Activated effector memory CD4-positive, alpha-beta T cell treated with Interleukin-2 at 50 U/mL for 16 hours (primary cell): ENCODE measurements around the gene CBX1.
"Not testable (repeated sequence)": the region's sequence is repeated elsewhere in the genome, so short reads cannot be mapped to it uniquely, and the experiment has no call there.

Experiments
- DNase-seq: peaks from one replicate; pipeline ENCODE4 v3.0.0-alpha.2; 2020

The CBX1 gene

DNA sequence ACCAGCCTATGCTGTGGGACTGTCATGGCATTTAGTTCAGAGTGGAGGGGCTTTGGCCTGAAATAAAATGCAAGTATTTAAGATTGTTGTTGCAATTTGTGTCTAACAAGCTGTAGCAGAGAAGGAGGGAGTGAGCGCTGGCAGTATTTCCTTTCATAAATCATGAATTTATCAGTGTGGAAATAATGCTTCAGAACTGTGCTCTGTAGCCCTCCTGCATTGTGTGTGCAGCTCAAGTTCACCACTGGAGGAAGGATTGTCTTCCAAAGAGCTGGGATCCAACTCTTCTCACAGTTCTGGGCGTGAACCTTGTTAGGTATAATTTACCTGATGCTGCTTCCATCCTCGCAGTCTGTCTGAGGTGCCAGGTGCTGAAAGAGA, 21.4 kb upstream of the CBX1 start:
- DNase-seq = no peak

DNA sequence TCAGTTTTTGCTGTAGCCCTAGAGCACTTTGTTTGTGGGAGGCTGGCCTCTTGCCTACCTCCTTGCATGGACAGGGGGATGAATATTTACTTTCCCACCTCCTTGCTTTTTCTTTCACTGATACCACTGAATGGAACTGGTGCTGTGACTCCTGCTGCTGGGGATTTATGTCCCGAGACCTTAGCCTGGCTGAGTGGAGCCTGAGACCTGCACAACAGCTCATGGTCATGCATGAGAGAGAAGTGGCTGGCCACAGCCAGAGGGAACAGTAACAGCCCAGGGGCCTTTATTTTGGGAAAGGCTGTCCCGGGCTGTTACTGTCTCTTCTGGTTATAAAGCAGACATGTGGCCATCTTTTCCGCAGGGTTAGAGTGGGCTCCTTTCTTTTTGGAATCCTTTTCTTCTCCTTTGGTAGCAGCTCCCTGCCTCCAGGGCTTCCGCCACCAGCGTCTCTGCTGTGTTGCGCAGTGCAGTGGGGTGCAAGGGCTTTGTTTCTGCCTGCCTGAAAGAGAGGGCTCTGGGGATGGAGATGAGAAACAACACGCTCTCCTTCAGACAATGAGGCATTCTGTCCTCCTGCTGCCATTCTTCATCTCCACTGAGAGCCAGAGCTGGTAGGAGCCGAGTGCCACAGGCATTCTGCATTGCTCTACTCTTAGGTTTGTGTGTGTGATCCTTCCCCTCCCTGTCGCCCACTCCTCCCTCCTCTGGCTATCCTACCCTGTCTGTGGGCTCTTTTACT, 20.8 kb upstream of the CBX1 start:
- DNase-seq = no peak

GRCh38 chr17:48113201-48113676, 12.0 kb upstream of the CBX1 start:
- DNase-seq = peak; percentile 46

GRCh38 chr17:48111937-48112241, 10.6 kb upstream of the CBX1 start:
- DNase-seq = no peak

DNA sequence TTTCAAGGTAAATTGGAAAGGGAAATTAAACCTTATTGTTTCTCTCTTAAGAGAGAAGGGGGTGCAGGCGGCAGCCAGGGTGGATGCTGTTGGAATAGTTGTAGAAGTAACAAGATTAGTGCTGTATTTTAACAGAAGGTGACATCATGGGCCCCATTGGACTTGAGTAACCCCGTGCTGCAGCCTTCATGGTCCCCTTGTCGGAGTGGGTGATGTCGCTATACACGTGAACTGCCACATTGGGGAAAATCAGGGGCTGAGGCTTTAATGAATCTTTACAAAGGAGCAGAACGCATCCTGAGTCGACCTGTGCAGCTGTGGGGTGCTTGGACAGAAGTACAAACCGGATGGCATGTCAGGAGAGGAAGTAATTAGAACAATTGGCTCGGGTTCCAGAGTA, 9.5 kb upstream of the CBX1 start:
- DNase-seq = no peak

DNA sequence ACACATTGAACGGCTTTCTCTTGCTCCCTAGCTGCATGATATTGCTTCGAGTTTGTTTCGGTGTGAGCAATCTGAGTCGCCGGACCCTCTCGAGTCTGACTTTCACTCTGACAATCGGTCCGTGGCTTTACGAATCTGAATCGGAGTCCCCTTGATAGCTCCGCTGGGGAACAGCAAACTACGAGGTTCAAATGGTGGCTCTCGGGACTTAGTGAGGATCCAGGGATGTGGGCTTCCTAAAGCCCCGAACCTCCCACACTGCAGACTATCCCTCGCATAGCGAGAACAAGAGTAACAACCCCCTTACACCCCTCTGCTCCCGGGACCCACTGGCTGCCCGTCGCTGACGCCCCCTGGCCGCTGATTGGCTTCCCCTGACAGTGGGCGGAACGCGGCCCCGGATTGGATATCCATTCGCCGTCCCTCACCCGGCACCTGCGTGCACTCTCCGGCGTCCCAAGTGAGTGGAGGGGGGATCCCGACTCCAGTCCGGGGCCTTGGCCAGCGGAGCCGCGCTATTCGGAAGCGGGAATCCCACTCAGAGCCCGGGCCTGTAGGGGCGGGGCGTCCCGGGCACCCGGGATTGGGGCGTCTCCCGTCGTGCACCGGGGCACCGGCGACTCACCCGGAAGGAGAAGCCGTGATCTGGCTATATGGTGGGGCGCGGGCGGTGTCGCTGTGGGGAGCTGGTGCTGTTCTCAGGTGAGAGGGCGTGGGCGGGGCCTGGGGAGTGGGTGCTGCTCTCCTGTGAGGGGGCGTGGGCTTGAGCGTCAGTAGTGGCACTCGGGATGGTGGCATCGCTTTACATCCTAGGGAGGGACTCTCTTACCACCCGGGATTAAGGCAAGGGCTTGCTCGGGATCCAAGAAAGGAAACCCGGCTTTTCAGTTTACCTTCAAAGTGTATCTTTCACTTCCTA, 6.1 kb upstream of the CBX1 start, which contains the start of gene SNX11:
Gene SNX11 (plus strand): TSS at position 630 of the 919 bp plus-strand sequence. CDS start 4,278 bp downstream, outside the sequence.
- peak; percentile 87 for DNase-seq

DNA sequence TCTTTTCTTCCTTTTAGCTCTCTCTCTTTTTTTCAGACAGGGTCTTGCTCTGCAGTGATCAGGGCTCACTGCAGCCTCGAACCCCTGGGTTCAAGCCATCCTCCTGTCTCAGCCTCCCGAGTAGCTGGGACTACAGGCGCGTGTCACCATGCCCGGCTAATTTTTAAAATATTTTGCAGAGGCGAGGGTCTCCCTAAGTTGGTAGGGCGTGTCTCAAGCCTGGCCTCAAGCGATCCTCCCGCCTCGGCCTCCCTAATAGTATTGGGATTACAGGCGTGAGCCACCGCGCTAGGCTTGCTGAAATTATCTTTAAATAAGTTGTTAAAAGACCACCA, 5.5 kb upstream of the CBX1 start:
- no peak for DNase-seq

GRCh38 chr17:48104440-48104839, 3.2 kb upstream of the CBX1 start:
- DNase-seq = no peak

DNA sequence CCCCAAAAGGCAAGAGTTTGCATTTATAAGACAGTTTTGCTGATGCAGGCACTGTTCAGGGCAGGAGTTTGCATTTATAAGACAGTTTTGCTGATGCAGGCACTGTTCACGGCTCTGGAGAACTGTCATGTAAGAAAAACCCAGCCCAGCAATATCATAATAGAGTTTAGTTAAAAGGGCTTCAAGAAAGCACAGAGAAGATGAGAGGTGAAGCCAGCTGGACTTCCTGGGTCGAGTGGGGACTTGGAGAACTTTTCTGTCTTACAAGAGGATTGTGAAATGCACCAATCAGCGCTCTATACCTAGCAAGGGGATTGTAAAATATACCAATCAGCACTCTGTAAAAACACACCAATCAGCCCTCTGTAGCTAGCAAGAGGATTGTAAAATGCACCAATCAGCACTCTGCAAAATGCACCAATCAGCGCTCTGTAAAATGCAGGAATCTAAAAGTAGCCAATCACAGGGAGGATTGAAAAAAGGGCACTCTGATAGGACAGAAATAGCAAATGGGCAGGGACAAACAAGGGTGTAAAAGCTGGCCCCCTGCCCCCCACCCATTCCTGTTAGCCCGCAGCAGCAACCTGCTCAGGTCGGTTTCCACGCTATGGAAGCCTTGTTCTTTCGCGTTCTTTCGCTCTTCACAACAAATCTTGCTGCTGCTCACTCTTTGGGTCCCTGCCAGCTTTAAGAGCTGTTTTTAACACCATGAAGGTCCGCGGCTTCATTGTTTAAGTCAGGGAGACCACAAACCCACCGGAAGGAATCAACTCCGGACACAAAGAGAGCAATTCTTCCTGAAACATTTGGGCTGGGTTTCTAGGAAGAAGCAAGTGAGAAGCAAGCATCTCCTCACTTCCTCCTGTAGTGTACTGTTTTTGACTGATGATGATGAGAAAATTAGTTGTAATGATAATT, 1.8 kb upstream of the CBX1 start:
- DNase-seq = no peak

DNA sequence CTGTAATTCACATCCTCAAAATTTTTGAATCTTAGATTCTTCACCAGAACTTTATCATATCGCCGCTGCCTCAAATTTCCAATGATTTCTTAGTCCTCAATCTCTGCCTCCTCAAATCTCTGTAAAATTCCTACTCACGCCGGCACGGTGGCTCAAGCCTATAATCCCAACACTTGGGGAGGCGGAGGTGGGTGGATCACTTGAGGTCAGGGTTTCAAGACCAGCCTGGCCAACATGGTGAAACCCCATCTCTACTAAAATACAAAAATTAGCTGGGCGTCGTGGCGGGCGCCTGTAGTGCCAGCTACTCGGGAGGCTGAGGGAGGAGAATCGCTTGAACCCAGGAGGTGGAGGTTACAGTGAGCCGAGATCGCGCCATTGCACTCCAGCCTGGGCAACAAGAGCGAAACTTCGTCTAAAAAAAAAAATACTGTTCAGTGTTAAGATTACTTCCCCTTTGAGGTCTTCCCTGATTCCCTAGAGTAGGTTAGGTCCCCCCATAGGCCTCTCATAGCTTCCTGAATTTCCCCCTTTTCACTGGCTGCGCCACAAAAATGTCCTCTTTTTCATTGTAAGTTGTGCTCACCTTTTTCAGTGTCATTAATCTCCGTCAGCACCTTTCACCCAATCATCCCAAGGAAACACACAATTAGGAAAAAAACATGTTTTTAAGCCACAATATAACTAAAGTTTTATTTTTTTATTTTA, 919 bp upstream of the CBX1 start:
- no peak for DNase-seq

DNA sequence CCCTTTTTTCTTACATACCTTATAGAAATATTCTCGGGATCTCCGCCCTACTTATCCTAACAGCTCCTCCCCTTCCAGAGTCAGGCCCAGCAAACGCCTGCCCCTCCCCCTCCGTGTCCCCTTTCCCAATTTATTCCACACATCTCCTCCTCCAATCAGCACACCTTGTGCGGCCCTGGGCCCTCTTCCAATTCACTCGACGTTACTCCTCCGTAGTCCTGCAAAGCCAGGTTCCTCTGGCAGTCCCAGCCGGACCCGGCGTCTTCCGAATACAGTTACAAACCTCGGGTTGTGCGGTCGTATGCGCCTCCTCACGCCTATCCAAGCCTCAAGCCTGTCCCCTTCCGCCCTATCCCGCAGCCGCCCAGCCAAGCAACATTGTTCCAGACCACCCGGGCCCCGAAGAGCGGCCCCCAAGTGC, 677 bp downstream of the CBX1 start:
- DNase-seq = no peak

DNA sequence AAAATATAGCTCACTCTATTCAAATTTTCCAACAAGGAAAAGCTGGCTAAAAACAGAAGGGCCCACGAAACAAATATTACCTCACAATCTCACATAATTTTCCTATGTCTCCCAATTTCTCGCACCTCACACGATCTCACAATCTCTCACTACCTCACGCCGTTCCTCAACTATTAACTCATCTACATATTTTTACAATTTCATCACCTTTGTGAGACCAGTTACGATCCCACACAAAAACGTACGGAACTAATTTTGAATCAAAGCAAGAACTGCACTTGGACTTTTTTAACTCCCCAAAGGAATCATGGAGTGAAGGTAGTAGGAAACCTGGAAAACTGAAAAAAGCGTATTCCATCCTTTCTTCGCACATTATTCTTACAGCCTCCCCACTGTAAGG, 1.1 kb downstream of the CBX1 start:
- DNase-seq = no peak

DNA sequence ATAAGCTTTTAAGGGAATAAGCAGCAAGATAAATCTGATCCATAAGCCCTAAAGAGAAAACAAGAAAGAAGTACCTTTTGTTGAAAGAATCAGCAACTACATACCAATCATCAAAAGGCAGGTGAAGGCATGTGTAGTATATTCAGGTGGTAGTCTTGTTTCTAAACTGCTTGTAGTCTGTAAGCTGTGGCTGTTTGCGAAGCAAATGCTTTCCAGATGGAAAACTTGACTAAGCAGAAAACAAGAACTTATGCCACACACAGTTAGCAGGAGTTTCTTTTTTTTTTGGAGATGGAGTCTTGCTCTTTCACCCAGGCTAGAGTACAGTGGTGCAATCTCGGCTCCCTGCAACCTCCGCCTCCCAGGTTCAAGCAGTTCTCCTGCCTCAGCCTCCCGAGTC, 5.7 kb downstream of the CBX1 start:
- DNase-seq = no peak

DNA sequence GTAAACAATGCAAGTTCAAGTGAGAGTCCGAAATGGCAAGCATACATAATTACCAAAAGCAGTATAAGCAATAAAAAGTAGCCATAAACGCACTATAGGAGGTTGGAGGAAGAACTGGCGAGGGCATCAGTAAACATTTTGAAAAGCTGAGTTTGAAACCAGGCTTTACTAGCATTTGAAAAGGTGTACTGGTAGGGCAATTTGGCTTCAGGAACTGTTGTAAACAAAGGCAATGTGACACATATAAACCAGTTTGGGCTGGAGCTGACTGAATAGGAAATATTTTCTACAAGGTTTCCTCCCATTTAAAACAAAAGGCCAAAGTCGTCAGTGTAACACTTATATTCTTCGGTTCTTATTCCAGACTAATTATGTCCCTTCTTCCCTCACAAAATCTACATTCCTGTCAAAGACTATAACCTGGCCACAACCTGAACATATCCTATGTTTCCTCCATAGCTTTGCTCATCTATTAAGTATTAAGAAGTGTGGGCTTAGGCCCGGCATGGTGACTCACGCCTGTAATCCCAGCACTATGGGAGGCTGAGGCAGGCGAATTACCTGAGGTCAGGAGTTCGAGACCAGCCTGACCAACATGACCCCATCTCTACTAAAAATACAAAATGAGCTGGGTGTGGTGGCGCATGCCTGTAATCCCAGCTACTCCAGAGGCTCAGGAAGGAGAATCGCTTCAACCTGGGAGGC, 7.8 kb downstream of the CBX1 start:
- no peak for DNase-seq

DNA sequence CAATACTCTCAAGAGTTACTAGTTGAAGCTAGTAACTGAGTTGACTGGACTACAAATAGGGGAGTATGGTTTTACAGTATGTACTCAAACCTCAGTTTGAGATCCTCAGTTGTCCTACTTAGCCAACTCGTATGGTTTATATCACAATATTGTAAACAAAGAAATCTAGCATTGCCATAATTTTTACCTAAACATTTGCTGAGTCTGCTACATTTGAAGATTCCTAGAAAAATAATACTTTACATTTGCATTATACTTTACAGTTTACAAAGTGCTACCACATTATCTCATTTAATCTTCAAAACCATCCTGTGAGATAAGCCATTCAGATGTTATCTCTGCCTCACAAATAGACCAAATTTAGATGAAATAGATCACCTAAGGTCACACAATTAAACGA, 16.3 kb downstream of the CBX1 start:
- no peak for DNase-seq

GRCh38 chr17:48081858-48082257, 19.4 kb downstream of the CBX1 start:
- no peak for DNase-seq

DNA sequence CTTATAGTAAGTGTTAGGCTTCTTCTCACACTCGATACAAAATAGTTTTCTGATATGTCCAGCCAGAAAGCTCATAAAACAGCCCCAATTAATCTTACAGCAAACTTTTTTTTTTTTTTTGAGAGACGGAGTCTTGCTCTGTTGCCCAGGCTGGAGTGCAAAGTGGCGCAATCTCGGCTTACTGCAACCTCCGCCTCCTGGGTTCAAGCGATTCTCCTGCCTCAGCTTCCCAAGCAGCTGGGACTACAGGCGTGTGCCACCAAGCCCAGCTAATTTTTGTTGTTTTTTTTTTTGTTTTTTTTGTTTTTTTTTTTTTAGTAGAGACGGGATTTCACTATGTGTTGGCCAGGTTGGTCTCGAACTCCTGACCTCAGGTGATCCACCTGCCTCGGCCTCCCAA, 24.1 kb downstream of the CBX1 start:
- DNase-seq = not testable (repeated sequence)

- peak; percentile 37 for DNase-seq
These were observed 26.8 kb downstream of the CBX1 start for GRCh38 chr17:48074322-48075081.

GRCh38 chr17:48073566-48074094, 27.6 kb downstream of the CBX1 start:
- DNase-seq = not testable (repeated sequence)

DNA sequence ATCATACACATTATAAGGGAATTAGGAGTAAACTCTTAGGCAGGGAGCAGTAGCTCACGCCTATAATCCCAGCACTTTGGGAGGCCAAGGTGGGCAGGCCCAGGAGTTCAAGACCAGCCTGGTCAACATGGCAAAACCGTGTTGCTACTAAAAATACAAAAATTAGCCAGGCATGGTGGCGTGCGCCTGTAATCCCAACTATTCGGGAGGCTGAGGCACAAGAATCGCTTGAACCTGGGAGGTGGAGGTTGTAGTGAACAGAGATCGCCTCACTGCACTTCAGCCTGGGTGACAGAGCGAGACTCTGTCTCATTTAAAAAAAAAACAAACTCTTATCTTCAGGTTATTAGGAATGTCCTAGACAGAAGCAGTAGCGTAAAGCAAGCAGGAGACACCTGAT, 28.5 kb downstream of the CBX1 start:
- not testable (repeated sequence) for DNase-seq

GRCh38 chr17:48071654-48072053, 29.6 kb downstream of the CBX1 start:
- DNase-seq = no peak
